ENCODE data around the gene ELOVL5. TPM values are rescaled to one million over a fixed set of nuclear protein-coding genes. Genes with fewer than 3 reads are reported as not detected.

Gene ELOVL5
- total and polyA plus RNA-seq, 2 donors (not counting 1 experiment from before 2014, with no cell fraction given), result 128 to 144 TPM

DNA sequence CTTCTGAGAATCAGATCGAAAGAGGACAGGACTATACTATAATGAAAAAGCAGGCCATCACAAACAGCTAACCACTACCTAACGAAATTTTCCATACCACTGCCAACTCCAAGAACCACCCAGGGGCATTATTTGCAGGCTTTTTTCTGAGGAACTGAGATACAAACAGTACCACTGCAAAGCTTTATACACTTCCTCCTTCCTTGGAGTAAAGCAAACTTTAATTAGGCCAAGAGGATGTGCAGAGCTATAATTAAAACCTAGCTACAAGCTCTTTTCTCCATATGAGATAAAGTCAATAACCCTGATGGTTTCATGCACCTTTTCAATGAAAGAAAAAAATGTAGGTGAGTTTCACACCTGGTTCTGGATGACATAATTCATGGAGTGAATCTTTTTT lies 68.5 kb downstream of the ELOVL5 start:
- Histone ChIP-seq H3K27ac (ENCODE audit: low read length in 2 of 2) (peak overlapping the region; percentile 26 to 79), H4K20me1 (ENCODE audit: control insufficient read depth, insufficient read depth, low read length, poor library complexity, severe bottlenecking) (no peaks in the 10 kb centered on the region), H3K9me3 (ENCODE audit: control extremely low read depth in 1 of 3, control insufficient read depth in 2 of 3, insufficient read depth in 1 of 3, low read length in 2 of 3) (peaks cover 0 to 4% (median 0%) of the 10 kb centered on the region in 3 donors), H3K27me3 (replicated peaks in 1 of 4; ENCODE audit: control extremely low read depth in 1 of 4, control insufficient read depth in 3 of 4, insufficient read depth in 4 of 4, low read length in 3 of 4) (no peaks in the 10 kb centered on the region), H3K36me3 (replicated peaks in 1 of 2; ENCODE audit: control extremely low read depth in 1 of 2, control insufficient read depth in 1 of 2, extremely low read depth in 1 of 2, insufficient read depth in 2 of 2, low read length in 1 of 2) (peaks cover 0 to 60% of the 10 kb centered on the region in 2 experiments), H3K4me2 (replicated peaks; ENCODE audit: low read depth, low read length, poor library complexity, severe bottlenecking) (peak overlapping the region; percentile 63), H3K4me3 (ENCODE audit: control extremely low read depth in 1 of 5, extremely low read depth in 1 of 5, insufficient read depth in 1 of 5, low read depth in 2 of 5, low read length in 4 of 5) (no peak overlapping the region), H3K79me2 (ENCODE audit: control insufficient read depth, insufficient read depth, low read length) (peaks cover 92% of the 10 kb centered on the region), H3K9ac (ENCODE audit: low read length) (peak overlapping the region; percentile 11), H2AFZ (ENCODE audit: insufficient read depth, low read depth, low read length, poor library complexity, severe bottlenecking) (no peak overlapping the region), H3K4me1 (ENCODE audit: control insufficient read depth in 2 of 2, insufficient read depth in 2 of 2, low read length in 2 of 2) (peaks cover 60 to 62% of the 10 kb centered on the region in 2 donors)
- Mint-ChIP-seq H3K27ac (peak overlapping the region; percentile 87), H3K4me1 (peaks cover 77% of the 10 kb centered on the region), H3K9me3 (ENCODE audit: insufficient read depth) (no peaks in the 10 kb centered on the region), H3K4me3 (peak overlapping the region; percentile 65), H3K27me3 (no peaks in the 10 kb centered on the region)
- ATAC-seq (ENCODE audit: low read depth) (peak; percentile 32), DNase-seq (no peak)
- TF ChIP-seq CTCF (IDR thresholded peaks at IDR 0.05), result no peak
- no peak for TF ChIP-seq EZH2 (IDR thresholded peaks at IDR 0.05; ENCODE audit: borderline replicate concordance, insufficient read depth, low read depth, low read length, poor library complexity, severe bottlenecking)
- ChIA-PET POLR2A (interaction anchor here (1.2 kb wide), 1 partner anchor 33 kb away, joined by 3 read pairs; no protein-coding TSS in a partner anchor), CTCF (interaction anchor here (0.7 to 2.4 kb wide), 10 partner anchors 10 to 204 kb away, joined by 3 to 18 read pairs (median 4); no protein-coding TSS in a partner anchor)
- intact Hi-C loops (cut with micrococcal nuclease), result loop anchor here (1.0 to 2.0 kb wide), 3 partner anchors 11 to 35 kb away; no protein-coding TSS in a partner anchor
- 4% methylated on average over 2 of the region's 2 CpGs for WGBS (ENCODE audit: insufficient coverage)

GRCh38 chr6:53279293-53279692 lies 69.5 kb downstream of the ELOVL5 start:
- Histone ChIP-seq H3K4me1 (ENCODE audit: control insufficient read depth in 2 of 2, insufficient read depth in 2 of 2, low read length in 2 of 2) (peaks cover 52 to 54% of the 10 kb centered on the region in 2 donors), H3K9me3 (ENCODE audit: control extremely low read depth in 1 of 3, control insufficient read depth in 2 of 3, insufficient read depth in 1 of 3, low read length in 2 of 3) (peaks cover 0 to 4% (median 0%) of the 10 kb centered on the region in 3 donors), H3K27ac (ENCODE audit: low read length in 2 of 2) (peak overlapping the region in 1 of 2 donors; percentile 79), H3K36me3 (replicated peaks in 1 of 2; ENCODE audit: control extremely low read depth in 1 of 2, control insufficient read depth in 1 of 2, extremely low read depth in 1 of 2, insufficient read depth in 2 of 2, low read length in 1 of 2) (peaks cover 0 to 61% of the 10 kb centered on the region in 2 experiments), H3K4me2 (replicated peaks; ENCODE audit: low read depth, low read length, poor library complexity, severe bottlenecking) (peak overlapping the region; percentile 63), H3K4me3 (ENCODE audit: control extremely low read depth in 1 of 5, extremely low read depth in 1 of 5, insufficient read depth in 1 of 5, low read depth in 2 of 5, low read length in 4 of 5) (no peak overlapping the region), H3K9ac (ENCODE audit: low read length) (no peak overlapping the region), H3K79me2 (ENCODE audit: control insufficient read depth, insufficient read depth, low read length) (peaks cover 94% of the 10 kb centered on the region), H4K20me1 (ENCODE audit: control insufficient read depth, insufficient read depth, low read length, poor library complexity, severe bottlenecking) (no peaks in the 10 kb centered on the region), H2AFZ (ENCODE audit: insufficient read depth, low read depth, low read length, poor library complexity, severe bottlenecking) (no peak overlapping the region), H3K27me3 (replicated peaks in 1 of 4; ENCODE audit: control extremely low read depth in 1 of 4, control insufficient read depth in 3 of 4, insufficient read depth in 4 of 4, low read length in 3 of 4) (no peaks in the 10 kb centered on the region)
- no peak overlapping the region for H3K4me3 Mint-ChIP-seq
- H3K27me3 Mint-ChIP-seq, result no peaks in the 10 kb centered on the region
- CTCF ChIA-PET, result interaction anchor here (0.7 to 2.4 kb wide), 8 partner anchors 9 to 131 kb away, joined by 3 to 18 read pairs (median 5); no protein-coding TSS in a partner anchor
- no peak for ATAC-seq (ENCODE audit: low read depth)
- peak overlapping the region; percentile 87 for H3K27ac Mint-ChIP-seq
- intact Hi-C loops (cut with micrococcal nuclease), result no loop called here
- no peaks in the 10 kb centered on the region for H3K9me3 Mint-ChIP-seq (ENCODE audit: insufficient read depth)
- 100% methylated on average over 1 of the region's 3 CpGs for WGBS (ENCODE audit: insufficient coverage)
- no peak for TF ChIP-seq CTCF (IDR thresholded peaks at IDR 0.05)
- TF ChIP-seq EZH2 (IDR thresholded peaks at IDR 0.05; ENCODE audit: borderline replicate concordance, insufficient read depth, low read depth, low read length, poor library complexity, severe bottlenecking), result no peak
- H3K4me1 Mint-ChIP-seq, result peaks cover 73% of the 10 kb centered on the region
- DNase-seq, result no peak
- POLR2A ChIA-PET, result no interaction called here
